Measurements from ENCODE around the gene ILF3.

ILF3 gene

DNA sequence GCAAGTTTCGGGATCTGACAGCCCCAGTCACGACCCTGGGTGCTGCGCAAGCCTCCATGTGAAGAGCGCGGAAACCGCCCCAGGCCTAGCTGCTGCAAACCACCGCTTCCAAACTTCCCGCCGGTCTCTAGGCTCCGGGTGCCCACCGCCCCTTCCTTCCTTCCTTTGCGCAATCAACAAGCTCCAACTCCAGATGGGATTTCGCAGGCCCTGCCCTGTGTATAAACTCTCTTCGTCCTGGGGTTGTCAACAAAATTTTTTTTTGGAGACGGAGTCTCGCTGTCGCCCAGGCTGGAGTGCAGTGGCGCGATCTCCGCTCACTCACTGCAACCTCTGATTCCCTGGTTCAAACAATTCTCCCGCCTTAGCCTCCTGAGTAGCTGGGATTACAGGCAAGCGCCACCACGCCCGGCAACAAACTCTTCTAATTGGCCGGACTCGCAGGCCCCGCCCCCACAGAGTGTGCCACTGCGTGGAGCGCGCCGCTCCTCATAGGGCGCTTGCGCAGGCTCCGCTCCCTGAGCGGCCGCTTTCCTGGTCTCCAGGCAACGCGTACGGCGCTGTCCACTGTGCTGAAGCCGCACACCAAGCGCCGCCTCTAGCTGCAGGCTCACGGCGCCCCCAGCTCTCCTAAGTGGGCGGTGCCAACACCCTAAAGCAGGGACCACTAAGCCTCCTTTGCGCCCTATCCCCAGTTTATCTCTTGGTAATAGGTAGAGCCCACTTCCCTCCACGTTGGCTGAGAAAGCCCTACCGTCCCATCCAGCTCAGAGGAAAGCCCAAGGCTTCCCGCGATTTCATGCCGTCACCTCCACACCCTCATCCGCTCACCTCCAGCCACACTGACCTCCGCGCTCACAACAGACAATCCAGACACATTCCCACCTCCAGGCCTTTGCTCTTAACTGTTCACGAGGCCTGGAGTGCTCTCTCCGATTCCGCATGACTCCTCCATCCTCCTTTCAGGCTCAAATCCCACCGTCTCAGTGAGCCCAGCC lies 41.6 kb downstream of the ILF3 start:
- peak; percentile 93 for DNase-seq (ENCODE audit: low spot score)

DNA sequence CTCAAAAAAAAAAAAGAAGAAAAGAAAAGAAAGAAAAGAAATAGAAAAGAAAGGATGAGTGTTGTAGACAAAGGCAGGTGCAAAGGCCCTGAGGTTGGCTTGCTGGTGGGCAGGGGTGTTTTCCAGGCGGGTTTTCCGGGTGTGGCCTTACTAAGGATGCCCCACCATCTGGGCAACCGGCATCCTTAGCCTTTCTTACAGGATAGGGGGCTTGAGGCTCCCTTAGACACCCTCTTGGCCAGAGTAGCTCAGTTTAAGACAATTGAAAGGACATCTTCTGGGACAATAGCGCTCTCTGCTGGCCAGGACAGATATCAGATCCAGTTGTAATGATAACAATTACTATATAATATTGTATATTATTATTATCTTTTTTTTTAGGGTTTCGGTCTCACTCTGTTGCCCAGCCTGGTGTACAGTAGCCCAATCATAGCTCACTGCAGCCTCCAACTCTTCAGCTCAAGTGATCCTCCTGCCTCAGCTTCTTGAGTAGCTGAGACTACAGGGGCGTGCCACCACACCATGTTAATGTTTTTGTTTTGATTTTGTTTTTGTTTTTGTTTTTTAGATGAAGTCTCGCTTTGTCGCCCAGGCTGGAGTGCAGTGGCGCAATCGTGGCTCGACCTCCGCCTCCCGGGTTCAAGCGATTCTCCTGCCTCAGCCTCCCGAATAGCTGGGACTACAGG lies 45.6 kb downstream of the ILF3 start:
- DNase-seq (ENCODE audit: low spot score), result peak; percentile 49

DNA sequence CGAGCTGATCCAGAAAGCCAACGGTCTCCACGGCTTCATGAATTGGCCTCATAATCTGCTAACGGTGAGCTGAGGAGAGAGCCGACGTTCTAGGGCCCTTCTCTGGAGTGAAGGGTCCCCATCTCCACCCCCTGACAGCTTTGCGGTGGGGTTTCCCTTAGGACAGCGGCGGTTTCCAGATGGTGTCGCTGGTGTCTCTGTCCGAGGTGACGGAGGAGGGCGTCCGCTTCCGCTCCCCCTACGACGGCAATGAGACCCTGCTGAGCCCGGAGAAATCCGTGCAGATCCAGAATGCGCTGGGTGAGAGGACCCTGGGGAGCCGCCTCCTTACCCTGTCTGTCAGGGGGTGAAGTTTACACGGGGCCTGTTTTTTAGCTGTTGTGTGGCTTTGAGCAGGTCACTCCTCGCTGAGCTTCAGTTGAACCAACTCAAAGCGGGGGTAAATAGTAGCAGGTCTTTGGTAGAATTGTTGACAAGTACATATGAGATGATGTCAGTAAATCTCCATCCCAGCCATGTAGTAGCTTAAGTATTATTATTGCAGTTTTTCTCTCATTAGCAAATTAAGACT lies 47.9 kb downstream of the ILF3 start:
- peak; percentile 13 for DNase-seq (ENCODE audit: low spot score)

DNA sequence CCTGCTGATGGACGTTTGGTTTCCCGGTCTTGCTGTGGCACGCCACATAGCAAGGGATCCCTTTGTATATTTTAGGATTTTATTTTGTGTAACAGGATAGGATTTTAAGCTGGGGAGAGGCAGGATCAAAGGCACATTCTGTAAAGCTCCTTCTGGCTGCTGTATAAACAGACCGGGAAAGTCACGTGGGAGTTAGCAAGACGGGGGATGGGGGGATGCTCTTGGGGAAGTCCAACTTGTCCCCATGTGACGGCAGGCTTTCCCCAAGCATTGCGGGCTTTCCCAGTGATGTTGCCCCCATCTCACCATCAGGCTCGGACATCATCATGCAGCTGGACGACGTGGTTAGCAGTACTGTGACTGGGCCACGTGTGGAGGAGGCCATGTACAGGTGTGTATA lies 52.8 kb downstream of the ILF3 start:
- no peak for DNase-seq (ENCODE audit: low spot score)

DNA sequence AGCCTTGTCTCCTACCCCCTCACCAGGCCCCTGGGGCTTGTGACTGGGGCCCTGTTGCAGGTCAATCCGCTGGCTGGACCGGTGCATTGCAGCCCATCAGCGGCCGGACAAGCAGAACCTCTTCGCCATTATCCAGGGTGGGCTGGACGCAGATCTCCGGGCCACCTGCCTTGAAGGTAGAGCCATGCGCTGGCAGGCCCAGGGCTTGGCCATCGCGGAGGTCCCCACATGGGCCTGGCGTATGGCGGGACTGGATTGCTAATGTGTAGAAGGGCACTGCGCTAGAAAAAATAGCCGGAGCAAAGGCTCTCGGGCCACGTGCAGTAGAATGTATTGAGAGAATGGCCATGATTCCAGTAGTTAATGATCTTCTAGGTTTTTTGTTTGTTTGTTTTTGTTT lies 53.3 kb downstream of the ILF3 start:
- no peak for DNase-seq (ENCODE audit: low spot score)

DNA sequence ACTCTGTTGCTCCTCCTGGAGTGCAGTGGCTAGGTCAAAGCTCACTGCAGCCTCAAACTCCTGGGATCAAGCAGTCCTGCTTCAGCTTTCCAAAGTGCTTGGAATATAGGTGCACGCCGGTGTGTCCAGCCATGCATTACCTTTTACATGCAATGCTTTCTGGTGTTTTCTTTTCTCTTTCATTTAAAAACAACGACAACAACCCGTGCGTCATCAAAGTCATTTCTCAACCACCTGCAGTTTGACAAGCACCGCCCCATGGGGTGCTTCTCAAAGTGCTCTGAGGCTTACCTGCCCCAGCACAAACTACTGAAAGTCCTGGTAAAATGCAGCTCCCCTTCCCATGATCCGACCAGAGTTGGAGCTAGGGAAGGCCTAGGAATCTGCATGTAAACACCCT lies 54.1 kb downstream of the ILF3 start:
- no peak for DNase-seq (ENCODE audit: low spot score)

DNA sequence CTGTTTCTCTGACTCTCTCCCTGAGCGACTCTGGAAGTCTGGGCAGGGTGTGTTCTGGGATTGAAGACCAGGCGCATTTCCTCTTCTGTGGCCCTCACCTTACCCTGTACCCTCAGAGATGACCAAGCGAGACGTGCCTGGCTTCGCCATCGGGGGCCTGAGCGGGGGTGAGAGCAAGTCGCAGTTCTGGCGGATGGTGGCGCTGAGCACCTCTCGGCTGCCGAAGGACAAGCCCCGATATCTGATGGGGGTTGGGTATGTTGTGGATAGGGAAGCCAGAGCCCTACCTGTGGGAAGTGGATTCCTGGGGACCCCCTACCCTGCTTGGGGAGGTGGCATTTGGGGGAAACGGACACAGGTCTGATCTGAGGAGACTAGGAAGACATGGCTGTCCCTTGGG lies 57.9 kb downstream of the ILF3 start:
- no peak for DNase-seq (ENCODE audit: low spot score)

DNA sequence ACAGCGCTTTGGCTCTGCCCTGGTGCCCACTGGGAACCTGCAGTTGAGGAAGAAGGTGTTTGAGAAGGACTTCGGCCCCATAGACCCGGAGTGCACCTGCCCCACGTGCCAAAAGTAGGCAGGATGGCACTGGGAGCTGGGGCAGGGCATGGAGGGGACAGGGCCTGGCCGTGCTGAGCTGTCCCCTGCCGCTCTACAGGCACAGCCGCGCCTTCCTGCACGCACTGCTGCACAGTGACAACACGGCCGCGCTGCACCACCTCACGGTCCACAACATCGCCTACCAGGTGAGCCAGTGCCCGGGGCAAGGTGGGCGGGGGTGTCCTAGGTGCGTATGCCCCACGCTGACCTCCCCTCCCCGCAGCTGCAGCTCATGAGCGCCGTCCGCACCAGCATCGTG lies 58.6 kb downstream of the ILF3 start:
- no peak for DNase-seq (ENCODE audit: low spot score)

DNA sequence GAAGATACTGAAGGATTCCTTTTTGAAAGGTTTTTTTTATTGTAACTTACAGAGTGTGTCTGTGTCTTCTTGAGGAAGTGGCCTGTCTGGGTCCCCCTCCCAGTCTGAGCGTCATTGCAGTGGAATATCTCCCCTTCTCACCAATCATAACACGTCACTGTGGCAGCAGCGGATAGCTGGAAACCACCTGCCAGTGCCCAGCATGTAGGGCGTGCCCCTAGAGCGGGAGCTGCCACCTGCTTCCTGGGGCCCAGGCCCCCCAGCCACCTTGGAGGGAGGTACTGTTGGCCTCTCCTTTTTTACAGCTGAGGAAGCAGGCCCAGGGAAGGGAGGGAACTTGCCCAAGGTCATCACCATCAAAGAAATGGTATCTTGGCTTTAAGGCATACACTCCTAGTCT lies 59.2 kb downstream of the ILF3 start:
- DNase-seq (ENCODE audit: low spot score), result no peak

DNA sequence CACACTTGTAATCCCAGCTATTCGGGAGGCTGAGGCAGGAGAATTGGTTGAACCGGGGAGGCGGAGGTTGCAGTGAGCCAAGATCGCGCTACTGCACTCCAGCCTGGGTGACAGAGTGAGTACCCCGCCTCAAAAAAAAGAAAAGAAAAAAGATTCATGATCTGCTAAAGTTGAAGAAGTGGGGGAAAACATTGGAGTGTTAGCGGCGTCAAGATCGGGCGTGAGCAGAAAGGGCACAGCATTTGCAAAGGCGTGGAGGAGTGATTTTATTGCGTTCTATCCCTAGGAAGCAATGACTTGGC lies 62.9 kb downstream of the ILF3 start:
- no peak for DNase-seq (ENCODE audit: low spot score)

DNA sequence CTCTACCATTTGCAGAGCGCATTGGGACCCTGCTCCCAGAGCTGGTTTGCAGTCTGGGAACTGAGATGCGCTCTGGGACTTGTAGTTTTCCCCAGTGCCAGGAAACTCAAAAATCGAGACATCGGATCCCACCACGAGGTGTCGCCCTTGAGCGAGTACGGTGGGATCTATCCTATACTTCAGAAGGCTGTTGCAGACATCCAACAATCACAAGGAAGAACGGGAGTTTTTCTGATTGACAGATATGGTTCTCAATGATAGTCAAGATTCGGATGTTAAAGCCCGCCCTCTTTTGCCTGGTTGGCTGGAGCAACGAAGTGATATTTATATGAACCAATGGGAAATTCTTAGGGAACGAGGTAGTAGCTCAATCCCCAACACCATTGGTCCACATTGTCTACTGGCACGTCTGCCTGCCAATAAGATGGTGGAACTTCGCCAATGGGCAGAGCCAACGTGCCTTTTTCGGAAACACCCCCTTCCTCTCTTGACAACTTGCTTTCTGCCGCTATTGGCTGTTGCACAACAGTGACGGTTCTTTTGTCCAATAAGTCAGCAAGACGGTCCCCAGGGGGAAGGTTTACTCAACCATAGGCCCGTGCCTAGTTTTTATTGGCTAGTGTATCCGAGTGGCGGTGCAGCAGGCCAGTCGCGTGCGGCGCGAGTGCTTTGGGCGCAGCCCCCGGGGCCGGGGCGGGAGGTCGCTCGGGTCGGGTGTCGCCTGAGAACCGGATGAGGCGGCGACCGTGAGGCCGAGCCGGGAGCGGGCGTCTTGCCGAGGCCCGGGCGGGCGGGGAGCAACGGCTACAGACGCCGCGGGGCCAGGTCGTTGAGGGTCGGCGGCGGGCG lies 63.4 kb downstream of the ILF3 start, which contains the start of gene DNM2:
DNM2 (plus strand) TSS at position 724 of the 849 bp plus-strand sequence. CDS start 164 bp downstream, outside the sequence.
- peak; percentile 100 for DNase-seq (ENCODE audit: low spot score)

DNA sequence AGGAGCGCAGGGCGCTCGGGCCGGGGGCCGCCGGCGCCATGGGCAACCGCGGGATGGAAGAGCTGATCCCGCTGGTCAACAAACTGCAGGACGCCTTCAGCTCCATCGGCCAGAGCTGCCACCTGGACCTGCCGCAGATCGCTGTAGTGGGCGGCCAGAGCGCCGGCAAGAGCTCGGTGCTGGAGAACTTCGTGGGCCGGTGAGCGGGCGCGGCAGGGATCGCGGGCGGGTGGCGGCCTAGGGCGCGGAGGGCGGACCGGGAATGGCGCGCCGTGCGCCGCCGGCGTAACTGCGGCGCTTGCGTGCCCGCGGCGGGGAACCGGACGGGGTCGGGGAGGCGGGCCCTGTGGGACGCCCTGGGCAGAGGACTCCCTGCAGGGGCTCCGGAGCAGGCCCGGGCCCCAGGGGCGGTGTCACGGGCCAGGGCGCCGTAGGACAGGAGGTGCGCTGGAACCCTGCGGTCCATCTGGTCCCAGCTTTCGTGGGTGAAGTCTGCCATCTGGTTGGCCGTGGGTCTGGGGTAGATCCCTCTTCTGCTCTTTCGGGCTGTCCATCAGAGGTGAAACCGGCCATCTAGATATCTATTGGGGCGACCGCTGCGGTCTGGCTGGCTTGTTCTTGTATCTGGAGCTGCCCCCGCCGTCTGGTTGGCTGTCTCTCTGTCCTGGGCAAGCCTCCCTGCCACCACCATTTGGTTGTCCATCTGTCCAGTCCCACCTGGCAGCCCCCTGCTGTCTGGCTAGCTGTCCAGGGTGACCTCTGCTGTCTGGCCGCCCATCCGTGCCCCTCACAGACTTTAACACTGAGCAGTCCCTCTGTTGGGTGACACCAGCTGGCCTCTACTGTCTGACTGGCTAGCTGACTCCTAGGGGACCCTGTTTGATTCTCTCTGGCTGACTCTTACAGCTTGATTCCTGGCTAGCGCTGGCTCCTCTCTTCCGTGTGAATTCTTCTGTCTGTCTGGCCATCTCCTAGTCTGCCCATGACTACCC lies 64.4 kb downstream of the ILF3 start:
- DNase-seq (ENCODE audit: low spot score), result peak; percentile 25

DNA sequence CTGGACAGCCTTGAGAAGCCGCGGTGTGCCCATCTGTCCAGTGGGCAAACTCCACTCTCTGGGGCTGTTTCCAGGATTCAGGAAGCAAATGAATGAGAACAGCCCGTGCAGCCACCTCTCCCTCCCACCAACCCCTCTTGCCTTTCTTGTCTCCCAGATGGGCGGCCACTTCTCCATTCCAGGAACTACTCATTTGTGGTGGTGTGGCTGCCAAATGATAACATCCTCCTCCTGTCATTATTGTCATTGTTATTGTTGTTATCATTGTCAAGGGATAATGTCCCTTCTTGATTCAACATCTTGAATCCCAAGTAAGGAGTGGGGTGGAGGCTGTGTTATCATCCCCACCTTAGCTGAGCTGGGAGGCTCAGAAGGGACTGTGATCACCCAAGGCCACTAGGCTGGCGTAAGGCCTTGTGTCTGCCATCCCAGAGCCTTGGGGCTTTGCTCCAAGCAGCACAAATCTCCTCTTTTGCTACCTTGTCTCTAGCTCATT lies 65.4 kb downstream of the ILF3 start:
- DNase-seq (ENCODE audit: low spot score), result peak; percentile 22

DNA sequence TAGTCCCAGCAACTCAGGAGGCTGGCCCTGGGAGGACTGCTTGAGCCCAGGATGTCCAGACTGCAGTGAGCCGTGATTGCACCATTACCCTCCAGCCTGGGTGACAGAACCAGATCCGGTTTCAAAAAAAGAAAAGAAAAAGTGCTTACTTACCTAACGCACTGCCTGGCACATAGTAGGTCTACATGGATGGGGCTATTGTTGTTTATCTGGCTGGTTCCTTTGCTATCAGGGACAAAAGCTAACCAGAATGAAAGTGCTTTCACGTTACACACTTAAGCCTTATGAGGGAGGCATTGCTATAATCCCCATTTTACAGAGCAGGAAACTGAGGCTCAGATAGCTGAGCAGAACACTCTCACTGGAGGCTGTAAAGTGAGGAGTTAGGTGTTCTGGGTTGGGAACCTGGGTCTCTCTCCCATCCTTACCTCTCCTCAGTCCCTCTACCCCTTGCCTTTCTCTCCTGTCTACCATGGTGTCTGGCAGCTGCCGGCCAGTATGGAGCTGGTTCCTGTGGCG lies 66.5 kb downstream of the ILF3 start:
- DNase-seq (ENCODE audit: low spot score), result no peak

DNA sequence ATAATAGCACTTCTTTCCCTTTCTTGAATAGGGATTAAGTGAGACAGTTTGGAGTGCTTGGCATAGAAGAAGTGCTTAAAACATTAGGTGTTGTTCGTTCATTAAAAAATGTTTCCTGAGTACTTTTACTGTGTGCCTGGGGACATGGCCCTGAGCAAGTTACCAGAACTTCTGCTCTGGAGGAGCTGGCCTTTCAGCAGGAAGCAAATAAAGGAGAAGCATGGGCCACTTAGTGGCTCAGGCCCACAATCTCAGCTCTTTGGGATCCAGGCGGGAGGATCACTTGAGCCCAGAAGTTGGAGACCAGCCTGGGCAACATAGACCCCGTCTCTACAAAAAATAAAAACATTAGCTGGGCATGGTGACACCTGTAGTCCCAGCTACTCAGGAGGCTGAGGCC lies 69.4 kb downstream of the ILF3 start:
- no peak for DNase-seq (ENCODE audit: low spot score)

DNA sequence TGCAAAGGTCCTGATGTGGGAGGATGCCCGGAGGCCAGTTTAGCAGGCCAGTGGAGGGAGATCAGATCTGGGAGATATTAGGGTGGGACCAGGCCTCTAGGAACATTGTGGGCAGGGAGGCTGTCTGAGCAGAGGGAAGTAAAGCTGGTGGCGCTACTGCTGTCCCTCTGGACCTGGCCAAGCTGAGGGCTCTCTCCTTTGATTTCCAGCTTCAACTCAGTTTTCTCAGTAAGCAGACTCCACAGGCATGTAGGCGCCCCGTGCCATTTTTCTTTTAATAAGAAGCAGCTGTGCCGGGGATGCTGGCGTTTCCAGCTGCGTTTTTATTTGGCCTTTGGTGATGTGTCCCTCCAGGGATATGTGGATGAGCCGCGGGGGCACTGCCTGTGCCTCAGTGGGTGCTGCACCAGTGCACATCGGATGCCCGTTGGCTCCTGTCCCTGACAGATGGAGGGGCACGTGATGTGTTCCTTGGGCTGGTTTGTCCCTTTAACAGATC lies 70.5 kb downstream of the ILF3 start:
- DNase-seq (ENCODE audit: low spot score), result no peak

DNA sequence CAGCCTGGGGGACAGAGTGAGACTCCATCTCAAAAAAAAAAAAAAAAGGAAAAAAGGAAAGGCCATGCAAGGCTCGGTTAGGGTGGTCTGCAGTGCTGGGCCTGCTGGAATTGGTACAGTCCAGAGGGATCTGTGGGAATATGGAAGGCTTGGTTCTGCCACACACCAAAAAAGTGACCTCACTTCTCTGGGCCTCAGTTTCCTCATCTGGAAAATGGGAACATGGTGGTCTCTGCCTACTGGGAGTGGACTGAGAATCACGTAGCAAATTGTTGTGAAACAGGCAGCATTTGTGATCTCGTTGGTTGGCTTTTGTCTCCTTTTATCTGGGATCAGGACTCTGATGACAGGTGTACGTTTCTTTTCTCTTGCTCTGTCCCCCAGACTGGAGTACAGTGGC lies 71.3 kb downstream of the ILF3 start:
- no peak for DNase-seq (ENCODE audit: low spot score)

DNA sequence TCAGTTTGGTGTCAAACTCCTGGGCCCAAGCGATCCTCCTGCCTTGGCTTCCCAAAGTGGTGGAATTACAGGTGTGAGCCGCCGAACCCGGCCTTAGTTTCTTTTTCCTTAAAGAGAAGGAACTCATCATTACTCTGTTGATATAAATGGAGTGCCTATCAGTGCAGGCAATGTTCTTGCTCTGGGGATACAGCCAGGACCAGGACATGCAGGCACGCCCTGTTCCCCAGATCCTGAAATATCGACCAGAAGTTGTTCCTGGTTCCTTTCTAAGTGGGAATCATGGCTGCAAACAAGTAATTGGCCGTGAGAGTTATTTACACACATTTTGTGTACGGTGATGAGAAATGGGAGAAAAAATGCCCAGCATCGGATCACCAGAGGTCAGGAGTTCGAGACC lies 72.1 kb downstream of the ILF3 start:
- DNase-seq (ENCODE audit: low spot score), result no peak

DNA sequence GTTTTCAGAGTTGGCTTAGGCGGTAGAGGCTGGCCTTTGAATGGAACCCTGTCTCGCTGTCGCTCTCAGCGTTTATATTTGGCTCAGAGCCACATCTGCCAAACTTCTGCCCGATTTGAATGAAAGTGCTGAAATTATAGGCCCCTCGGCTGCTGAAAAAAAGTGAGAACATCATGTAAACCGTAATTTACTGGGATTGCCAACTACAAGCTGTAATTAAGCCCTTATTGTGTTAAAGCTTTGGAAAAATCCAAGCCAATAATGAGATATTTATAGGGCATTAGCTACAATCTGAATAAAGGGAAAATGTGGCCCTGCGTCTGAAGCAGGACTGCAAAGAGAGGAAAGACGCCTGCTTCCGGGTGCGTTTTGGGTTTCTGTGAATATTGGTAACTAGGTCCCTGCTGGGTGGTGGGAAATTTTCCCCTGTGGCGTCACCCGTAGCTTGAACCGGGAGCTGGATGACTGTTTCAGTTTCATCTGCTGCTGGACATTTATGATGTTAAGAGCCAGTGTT lies 73.6 kb downstream of the ILF3 start:
- no peak for DNase-seq (ENCODE audit: low spot score)

DNA sequence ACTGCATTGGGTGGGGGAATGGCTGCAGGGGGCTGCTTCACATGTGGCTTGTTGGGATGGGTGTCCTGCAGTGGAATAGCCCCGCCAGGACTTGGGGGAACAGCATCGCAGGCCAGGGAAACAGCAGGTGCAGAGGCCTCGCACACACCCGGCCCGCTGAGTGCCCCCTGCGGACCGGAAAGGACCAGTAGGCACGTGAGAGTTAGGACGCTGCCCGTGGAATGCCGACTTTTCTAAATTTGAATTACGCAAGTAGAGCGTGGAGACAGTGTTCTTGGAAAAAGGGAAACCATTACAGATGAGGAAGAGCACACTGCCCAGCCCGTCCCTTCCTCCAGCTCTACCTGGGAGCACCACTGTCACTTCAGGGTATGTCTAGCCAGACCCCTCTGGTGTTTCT lies 75.3 kb downstream of the ILF3 start:
- no peak for DNase-seq (ENCODE audit: low spot score)

Data from kidney capillary endothelial cell (primary cell).